ENCODE measurements around the gene RABL2B.

Gene RABL2B

GRCh38 chr22:50737728-50738648 lies 45.4 kb downstream of the RABL2B start, which contains the start of gene ACR:
TSS of gene ACR (plus strand) at chr22:50738204. CDS start at chr22:50738236, 32 bp downstream.
- no peak for DNase-seq

- DNase-seq: no peak
These were observed 47.8 kb downstream of the RABL2B start for GRCh38 chr22:50735739-50736030.

GRCh38 chr22:50734986-50735738 lies 48.3 kb downstream of the RABL2B start:
- DNase-seq: no peak

GRCh38 chr22:50734343-50734771 lies 49.1 kb downstream of the RABL2B start:
- no peak for DNase-seq

GRCh38 chr22:50733521-50734342 lies 49.7 kb downstream of the RABL2B start:
- no peak for DNase-seq

GRCh38 chr22:50732681-50733080 lies 50.8 kb downstream of the RABL2B start:
- DNase-seq: no peak

GRCh38 chr22:50731811-50732624 lies 51.4 kb downstream of the RABL2B start:
- DNase-seq: peak; percentile 17 to 63 (median 39)

- DNase-seq: no peak
These were observed 52.3 kb downstream of the RABL2B start for GRCh38 chr22:50730941-50731661.

GRCh38 chr22:50730013-50730891 lies 53.2 kb downstream of the RABL2B start:
- no peak for DNase-seq

GRCh38 chr22:50729391-50730012 lies 53.9 kb downstream of the RABL2B start:
- DNase-seq: no peak

GRCh38 chr22:50728523-50728931 lies 54.9 kb downstream of the RABL2B start:
- no peak for DNase-seq

GRCh38 chr22:50727678-50728522 lies 55.5 kb downstream of the RABL2B start:
- no peak for DNase-seq

GRCh38 chr22:50726643-50727340 lies 56.6 kb downstream of the RABL2B start:
- DNase-seq: no peak

GRCh38 chr22:50725597-50725996 lies 57.8 kb downstream of the RABL2B start:
- no peak for DNase-seq

GRCh38 chr22:50724616-50725015 lies 58.8 kb downstream of the RABL2B start:
- DNase-seq: no peak

- no peak for DNase-seq
These were observed 59.4 kb downstream of the RABL2B start for GRCh38 chr22:50723991-50724390.

- DNase-seq: no peak
These were observed 60.6 kb downstream of the RABL2B start for GRCh38 chr22:50722716-50723428.

All from stimulated activated naive CD4-positive, alpha-beta T cell (primary cell).